GM12801 (cell line): ENCODE data around the gene NCKAP5.

ENCODE experiments used
- TF ChIP-seq, protein P1 (sequence below): IDR thresholded peaks from one replicate; pipeline ENCODE4 v1.5.1; 2011; ENCODE audit warnings: control low read depth; ENCODE audit not compliant: insufficient read length; ENCODE audit errors: extremely low read depth

NCKAP5 gene

DNA sequence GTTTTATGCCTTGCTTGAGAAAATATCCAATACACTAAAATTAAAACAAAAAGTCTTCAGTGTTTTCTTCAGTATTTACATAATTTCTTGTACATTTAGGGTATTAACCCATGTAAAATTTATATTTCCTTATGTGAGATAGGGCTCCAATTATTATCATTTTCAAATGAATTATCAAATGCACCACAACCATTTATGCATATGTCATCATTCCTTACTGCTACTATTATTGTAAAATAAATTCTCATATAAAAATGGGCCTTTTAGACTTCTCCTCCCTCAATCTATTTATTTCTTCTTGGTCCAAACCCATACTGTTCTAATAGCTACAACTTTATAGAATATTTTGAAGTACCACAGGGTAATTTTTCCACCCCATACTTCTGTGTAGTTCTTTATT lies 722.9 kb downstream of the NCKAP5 start:
- TF ChIP-seq, protein P1, sequence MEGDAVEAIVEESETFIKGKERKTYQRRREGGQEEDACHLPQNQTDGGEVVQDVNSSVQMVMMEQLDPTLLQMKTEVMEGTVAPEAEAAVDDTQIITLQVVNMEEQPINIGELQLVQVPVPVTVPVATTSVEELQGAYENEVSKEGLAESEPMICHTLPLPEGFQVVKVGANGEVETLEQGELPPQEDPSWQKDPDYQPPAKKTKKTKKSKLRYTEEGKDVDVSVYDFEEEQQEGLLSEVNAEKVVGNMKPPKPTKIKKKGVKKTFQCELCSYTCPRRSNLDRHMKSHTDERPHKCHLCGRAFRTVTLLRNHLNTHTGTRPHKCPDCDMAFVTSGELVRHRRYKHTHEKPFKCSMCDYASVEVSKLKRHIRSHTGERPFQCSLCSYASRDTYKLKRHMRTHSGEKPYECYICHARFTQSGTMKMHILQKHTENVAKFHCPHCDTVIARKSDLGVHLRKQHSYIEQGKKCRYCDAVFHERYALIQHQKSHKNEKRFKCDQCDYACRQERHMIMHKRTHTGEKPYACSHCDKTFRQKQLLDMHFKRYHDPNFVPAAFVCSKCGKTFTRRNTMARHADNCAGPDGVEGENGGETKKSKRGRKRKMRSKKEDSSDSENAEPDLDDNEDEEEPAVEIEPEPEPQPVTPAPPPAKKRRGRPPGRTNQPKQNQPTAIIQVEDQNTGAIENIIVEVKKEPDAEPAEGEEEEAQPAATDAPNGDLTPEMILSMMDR, result no peak

DNA sequence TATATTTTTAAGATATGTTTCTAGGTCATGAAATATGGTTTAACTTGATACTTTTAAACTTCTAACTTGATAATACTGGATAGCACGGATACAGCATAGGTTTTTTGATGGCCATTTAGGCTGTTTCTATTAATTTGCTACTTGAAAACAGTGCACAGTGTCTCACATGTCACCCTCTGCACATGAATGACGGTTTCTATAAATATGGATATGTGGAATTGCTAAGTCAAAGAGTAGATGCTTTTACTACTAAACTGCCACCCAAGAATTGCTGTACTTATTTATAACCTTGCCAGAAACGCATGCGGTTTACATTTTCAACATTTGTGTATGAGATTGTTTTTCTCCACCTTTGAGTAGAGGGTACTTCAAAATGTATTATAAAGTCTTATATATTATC lies 723.7 kb downstream of the NCKAP5 start:
- TF ChIP-seq, protein P1, result no peak

DNA sequence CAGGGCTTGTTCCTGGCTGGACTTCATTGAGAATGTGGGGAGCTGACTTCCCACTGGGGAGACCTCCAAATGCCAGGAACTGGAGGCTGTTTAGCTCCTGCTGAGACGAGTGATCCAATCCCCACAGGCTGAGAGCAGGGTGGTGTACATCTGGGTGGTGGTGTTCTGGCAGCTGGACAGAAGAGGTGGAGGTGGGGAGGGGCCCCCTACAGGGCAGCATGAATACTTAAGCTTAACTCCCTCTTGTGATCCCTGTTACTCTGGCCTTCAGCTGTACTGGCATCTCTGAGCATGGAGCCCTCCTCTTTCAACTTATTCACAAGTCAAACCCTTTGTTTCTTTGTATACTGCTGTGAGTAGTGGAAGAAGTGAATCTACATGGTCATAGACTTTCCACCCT lies 730.5 kb downstream of the NCKAP5 start:
- TF ChIP-seq, protein P1, result no peak

DNA sequence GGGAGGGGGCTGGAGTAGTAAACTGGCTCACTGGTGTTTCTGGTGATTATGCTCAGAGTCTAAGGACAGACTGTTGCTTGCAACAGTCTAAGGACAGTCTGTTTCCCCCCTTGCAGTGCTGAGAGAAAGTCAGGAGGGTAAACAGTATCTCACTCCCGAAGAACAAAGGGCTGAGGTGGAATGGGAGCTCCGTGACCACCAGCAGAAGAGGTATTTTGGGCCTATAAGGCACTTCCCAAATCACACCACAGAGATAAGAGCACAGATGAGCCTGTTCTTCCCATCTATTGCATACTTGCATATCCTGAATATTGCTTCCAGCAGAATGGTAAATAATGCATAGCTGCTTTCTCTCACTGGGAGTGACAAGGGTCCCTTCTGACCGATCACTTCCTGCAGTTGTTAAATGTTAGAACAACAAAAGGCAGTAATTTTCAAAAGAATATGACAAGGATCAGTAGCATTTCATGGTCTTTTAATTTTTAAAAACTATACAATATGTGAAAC lies 737.9 kb downstream of the NCKAP5 start:
- TF ChIP-seq, protein P1, result no peak

DNA sequence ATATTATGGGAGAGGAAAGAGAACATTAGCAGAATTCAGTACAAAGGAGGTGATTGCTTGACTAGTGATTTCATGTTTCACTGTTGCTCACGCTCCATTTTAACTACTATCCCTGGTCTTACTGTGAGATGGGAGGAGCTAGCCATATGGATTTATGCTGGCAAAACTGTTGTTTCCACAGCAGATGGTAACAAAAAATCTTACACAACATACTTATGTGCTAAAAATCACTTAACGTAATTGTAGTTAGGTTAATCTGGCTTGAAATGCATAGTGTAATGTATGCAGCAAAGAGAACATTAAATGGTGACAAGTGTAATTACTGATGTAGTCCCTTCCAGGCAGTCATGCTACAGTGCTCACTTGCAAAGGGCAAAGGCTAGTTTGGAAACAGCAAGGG lies 742.7 kb downstream of the NCKAP5 start:
- TF ChIP-seq, protein P1, result no peak

DNA sequence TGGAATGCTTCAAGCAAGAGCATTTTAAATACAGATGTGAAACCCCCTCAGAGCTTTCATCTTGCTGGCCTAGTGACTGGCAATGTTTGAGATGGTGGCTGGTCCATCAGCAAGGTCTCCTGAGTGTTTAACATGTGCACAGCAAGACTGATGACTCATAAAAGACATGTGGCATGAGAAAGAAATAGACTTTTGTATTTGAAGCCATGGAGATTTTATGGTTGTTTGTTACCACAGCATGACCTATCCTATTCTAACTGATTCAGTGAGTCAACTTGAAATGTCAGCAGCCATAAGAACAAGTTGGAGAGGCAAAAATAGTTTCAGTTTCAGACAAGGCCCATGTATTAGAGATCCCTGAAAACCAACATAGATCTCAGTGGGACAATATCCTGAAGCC lies 743.5 kb downstream of the NCKAP5 start:
- TF ChIP-seq, protein P1, result no peak

DNA sequence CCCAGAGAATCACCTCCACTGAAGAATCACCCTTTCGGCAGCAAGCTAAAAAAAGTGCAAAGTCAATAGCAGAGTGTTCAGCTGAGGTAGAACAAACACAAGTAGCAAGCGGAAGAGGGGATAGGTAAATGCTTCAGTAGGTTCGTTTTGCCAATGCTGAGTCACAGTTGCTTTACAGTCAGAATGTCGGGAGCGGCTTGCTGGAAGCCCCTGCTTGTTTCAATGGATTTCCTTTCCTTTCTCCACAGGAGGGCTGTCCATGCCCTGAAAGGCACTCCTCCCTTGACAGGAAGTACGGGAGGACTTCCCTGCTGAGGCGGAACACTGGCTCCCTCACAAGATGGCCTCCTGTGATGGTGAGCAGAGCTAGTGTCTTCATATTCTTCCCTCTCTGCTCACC lies 752.0 kb downstream of the NCKAP5 start:
- TF ChIP-seq, protein P1, result no peak

DNA sequence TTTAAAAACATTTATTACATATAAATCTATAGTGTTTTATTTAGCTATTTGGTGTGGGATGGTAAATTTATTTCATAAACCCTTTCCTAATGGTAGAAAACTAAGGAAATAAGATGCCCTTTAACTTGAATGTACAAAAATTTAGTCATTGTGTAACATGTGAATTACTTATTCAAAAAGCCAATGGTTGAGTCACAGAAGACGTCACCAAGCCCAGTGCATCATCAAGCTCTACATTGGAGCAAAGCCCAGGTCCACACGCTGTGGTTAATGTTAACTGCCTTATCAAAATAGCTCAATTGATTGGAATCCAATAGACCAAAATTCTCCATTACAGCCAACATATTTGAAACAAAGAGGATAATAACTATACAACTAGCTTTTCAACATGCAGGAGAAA lies 752.7 kb downstream of the NCKAP5 start:
- TF ChIP-seq, protein P1, result no peak
